Chondrocyte (in vitro differentiated cells): ENCODE measurements around the gene FCRL3. TPM values are rescaled to one million over a fixed set of nuclear protein-coding genes. Genes with fewer than 3 reads are reported as not detected.

ENCODE experiments used
- DNase-seq: peaks from one replicate; pipeline ENCODE4 v3.0.0; 2021; ENCODE audit warnings: mixed read lengths, low spot score
- H3K27ac Mint-ChIP-seq: one replicate; pipeline ENCODE4 v1.8.0; 2021; ENCODE audit warnings: mild to moderate bottlenecking, moderate library complexity, mixed read lengths; ENCODE audit not compliant: unreplicated experiment
- H3K27me3 Mint-ChIP-seq: 2 replicates; pipeline ENCODE4 v1.8.0; 2021; ENCODE audit warnings: low read depth, mixed read lengths
- H3K36me3 Mint-ChIP-seq: 2 replicates; pipeline ENCODE4 v1.8.0; 2021; ENCODE audit warnings: low read depth, mixed read lengths
- H3K4me1 Mint-ChIP-seq: 2 replicates; pipeline ENCODE4 v1.8.0; 2021; ENCODE audit warnings: low read depth, mild to moderate bottlenecking, mixed read lengths
- H3K4me3 Mint-ChIP-seq: one replicate; pipeline ENCODE4 v1.8.0; 2021; ENCODE audit warnings: mild to moderate bottlenecking, moderate library complexity, mixed read lengths; ENCODE audit not compliant: unreplicated experiment
- H3K9me3 Mint-ChIP-seq: 2 replicates; pipeline ENCODE4 v1.8.0; 2021; ENCODE audit warnings: low read depth, mixed read lengths
- total RNA-seq: library from RNA; stranded (reverse); gene quantifications from 3 replicates; pipeline ENCODE4 v1.2.1, GENCODE V29; 2021
- TF ChIP-seq, protein P1 (sequence below): fragments of 200-600 bp; sonication (generic); IDR thresholded peaks from 2 replicates; pipeline ENCODE4 v1.5.0; 2021; ENCODE audit warnings: antibody characterized with exemption, mild to moderate bottlenecking, moderate library complexity

Gene FCRL3
- total RNA-seq, 1 donor from 2014 or later = not detected

DNA sequence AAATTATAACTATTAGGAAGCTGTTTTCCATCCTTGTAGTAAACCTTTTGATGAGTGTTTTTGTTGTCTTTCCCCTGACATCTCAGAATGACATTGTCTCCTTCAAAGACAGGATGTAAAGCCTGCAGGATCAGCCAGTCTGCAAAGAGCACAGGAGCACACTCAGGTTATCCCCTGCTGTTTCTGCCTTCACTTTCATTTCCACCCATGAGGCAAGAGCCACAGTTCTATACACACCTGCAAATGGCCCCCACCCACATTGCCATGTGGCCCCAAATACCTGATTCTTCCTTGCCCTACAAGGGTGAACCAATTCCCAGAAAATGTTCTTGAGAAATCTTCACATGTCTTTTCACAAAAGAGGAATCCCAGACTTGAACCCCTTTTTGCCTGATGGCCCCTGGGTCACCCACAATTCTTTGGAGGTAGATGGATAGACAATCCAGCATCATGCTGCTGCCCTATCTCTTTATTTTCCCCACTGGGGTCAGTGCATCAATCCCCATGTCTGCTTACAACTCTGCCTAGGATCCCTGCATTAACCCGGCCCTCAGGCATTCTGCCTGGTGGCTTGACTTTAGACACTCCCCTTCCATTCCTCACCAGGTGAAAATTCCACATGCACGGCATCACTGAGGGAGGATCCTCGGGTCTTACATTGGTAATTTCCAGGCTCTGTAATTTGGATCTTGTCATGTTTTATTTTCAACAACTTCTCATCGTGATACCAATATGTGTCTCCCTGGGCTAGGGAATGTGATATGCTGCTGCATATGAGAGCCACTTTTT lies 2.6 kb downstream of the FCRL3 start:
- Mint-ChIP-seq H3K27ac (no peak overlapping the region), H3K4me3 (no peak overlapping the region), H3K9me3 (no peaks in the 10 kb centered on the region), H3K27me3 (peaks cover 30% of the 10 kb centered on the region), H3K4me1 (no peaks in the 10 kb centered on the region), H3K36me3 (no peaks in the 10 kb centered on the region)
- TF ChIP-seq, protein P1, sequence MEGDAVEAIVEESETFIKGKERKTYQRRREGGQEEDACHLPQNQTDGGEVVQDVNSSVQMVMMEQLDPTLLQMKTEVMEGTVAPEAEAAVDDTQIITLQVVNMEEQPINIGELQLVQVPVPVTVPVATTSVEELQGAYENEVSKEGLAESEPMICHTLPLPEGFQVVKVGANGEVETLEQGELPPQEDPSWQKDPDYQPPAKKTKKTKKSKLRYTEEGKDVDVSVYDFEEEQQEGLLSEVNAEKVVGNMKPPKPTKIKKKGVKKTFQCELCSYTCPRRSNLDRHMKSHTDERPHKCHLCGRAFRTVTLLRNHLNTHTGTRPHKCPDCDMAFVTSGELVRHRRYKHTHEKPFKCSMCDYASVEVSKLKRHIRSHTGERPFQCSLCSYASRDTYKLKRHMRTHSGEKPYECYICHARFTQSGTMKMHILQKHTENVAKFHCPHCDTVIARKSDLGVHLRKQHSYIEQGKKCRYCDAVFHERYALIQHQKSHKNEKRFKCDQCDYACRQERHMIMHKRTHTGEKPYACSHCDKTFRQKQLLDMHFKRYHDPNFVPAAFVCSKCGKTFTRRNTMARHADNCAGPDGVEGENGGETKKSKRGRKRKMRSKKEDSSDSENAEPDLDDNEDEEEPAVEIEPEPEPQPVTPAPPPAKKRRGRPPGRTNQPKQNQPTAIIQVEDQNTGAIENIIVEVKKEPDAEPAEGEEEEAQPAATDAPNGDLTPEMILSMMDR = no peak
- no peak for DNase-seq

DNA sequence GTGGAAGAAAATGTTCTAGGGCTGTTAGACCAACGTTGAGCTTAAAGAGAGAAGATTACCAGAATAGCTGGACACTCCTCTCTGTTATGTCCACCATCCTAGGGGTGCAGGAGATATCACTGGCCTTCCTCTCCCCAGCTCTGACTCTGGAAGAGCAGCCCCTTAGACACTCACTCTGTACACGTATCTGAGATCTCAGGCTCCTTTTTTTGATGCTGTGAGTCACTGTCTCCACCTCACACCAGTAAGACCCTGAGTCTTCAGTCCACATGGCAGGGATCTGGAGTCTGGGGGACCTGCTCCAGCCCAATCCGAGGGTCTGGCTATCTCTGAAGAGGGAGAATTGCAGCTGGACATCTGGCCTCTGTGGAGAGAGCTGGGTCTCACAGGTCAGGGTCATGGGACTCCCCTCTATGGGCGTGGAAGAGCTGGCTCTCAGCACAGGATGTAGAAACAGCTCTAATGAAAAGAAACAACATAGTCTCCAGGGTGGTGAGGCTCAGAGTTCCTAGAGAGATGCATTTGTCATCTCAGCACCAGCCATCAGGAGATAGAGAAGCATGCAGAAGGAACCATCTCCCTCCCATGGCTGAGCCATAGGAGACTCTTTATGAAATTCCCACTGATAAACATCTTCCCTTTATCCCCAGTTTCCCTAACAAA lies 3.5 kb downstream of the FCRL3 start:
- H3K27me3 Mint-ChIP-seq = peaks cover 34% of the 10 kb centered on the region
- no peaks in the 10 kb centered on the region for H3K4me1 Mint-ChIP-seq
- TF ChIP-seq, protein P1 = no peak

DNA sequence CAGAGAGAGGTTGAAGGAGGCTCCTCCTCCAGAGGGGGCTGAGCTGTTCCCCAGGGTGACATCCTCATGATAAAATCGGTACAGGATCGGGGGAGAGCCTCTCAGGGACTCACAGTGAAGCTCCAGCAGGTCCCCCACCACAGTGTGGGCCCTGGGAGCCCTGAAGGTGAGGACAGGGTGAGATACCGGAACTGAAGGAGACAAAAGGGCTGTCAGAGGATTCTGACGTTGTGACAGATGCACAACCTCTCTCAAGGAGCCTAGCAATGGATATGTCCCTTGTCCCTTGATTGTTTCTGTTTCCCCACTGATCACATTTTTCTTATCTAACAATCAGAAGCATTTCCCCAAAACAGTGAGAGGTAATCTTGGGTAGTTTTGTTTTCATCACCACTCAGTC lies 5.2 kb downstream of the FCRL3 start:
- TF ChIP-seq, protein P1 = no peak
- Mint-ChIP-seq H3K9me3 (no peaks in the 10 kb centered on the region), H3K27ac (no peak overlapping the region)

More for the DNA sequence above, 3.5 kb downstream of the FCRL3 start:
- no peak overlapping the region for H3K27ac Mint-ChIP-seq
- H3K4me3 Mint-ChIP-seq = no peak overlapping the region
- H3K36me3 Mint-ChIP-seq = no peaks in the 10 kb centered on the region
- H3K9me3 Mint-ChIP-seq = no peaks in the 10 kb centered on the region
- no peak for DNase-seq

DNA sequence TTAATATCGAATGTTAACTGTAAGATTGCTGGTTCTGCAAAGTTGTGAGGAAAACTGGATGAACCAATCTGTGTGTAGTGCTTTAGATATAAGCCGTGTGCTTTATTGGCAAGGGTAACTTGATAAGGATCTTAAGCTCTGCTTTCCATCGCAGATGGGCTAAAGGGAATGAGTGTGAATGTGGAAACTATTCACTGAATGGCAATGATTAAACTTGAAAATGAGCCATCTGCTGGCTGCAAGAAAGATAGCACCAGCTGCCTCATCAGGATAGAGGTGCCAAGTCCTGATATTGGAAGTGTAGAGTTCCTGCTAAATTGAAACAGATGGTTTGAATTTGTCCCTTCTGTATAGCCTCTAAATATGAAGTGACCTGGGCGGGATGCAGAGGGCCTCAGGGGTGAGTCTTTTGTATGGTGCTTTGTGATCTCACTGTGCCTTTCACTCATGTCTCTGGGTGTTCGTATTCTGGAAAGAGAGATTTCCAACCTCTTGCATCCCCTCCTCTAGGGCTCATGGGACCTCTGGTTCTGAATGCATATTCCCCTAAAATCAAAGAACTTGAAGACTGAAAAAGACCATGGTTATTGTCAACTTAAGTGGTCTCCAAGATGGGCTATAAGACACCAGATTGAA lies 9.2 kb downstream of the FCRL3 start:
- Mint-ChIP-seq H3K4me3 (no peak overlapping the region), H3K27me3 (peaks cover 12% of the 10 kb centered on the region), H3K27ac (no peak overlapping the region), H3K4me1 (no peaks in the 10 kb centered on the region), H3K36me3 (no peaks in the 10 kb centered on the region), H3K9me3 (no peaks in the 10 kb centered on the region)
- TF ChIP-seq, protein P1 = peak; percentile 77
- no peak for DNase-seq

More for the DNA sequence above, 5.2 kb downstream of the FCRL3 start:
- no peak for DNase-seq
- Mint-ChIP-seq H3K4me3 (no peak overlapping the region), H3K36me3 (no peaks in the 10 kb centered on the region), H3K27me3 (peaks cover 29% of the 10 kb centered on the region), H3K4me1 (no peaks in the 10 kb centered on the region)

DNA sequence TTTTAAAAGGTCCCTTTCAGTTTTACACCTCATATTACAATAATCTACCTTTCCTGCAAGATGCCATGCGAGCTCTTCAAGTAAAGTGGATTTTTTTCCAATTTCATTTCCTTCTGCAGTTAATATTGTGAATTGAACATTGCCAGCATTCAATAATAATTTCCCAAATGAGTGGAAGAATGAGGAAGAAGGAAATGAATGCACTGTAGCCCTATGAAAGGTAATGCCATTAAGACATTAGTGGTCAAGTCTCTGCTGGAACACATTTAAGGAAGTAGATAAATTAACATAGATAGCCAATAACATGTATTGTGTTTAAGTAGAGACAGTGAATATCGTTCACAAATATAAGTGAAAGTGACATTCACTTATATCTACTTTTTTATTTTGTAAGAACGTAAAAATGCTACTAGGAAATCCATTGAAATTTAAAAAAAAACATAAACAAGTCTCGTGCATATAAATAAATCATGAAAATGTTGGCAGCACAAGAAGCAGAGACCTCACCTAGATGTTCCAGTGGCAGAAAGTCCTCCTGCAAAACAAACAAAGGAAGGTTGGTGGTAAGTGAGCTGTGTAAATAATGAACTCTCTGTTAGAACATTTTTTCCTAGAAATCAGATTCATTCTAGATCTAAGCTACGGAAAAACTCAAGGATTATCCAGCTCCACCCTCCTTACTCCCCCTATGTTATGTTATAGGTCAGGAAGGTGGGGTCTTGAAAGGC lies 17.7 kb downstream of the FCRL3 start:
- Mint-ChIP-seq H3K36me3 (no peaks in the 10 kb centered on the region), H3K27me3 (peaks cover 7% of the 10 kb centered on the region), H3K9me3 (no peaks in the 10 kb centered on the region), H3K27ac (no peak overlapping the region), H3K4me3 (no peak overlapping the region), H3K4me1 (no peaks in the 10 kb centered on the region)
- DNase-seq = no peak
- TF ChIP-seq, protein P1 = no peak
